GM13977 (cell line): ENCODE results near the gene SNRNP27.

Experiments used
- DNase-seq: peaks from one replicate; pipeline ENCODE4 v3.0.0; 2012; ENCODE audit warnings: low spot score
- in situ Hi-C: fragments of 300-500 bp; cut with MboI; formaldehyde crosslinking; loops from one replicate; pipeline ENCODE4 v1.12.0; 2022; ENCODE audit warnings: low sequenced_read_pairs, low pct_unique_long_range_greater_than_20kb, mixed read lengths, inconsistent platforms; ENCODE audit not compliant: unreplicated experiment
- TF ChIP-seq, protein P1 (sequence below): IDR thresholded peaks from 2 replicates; pipeline ENCODE4 v1.5.1; 2012; ENCODE audit warnings: mild to moderate bottlenecking, control low read depth; ENCODE audit not compliant: insufficient read depth; ENCODE audit errors: extremely low read depth, missing control alignments

The SNRNP27 gene

DNA sequence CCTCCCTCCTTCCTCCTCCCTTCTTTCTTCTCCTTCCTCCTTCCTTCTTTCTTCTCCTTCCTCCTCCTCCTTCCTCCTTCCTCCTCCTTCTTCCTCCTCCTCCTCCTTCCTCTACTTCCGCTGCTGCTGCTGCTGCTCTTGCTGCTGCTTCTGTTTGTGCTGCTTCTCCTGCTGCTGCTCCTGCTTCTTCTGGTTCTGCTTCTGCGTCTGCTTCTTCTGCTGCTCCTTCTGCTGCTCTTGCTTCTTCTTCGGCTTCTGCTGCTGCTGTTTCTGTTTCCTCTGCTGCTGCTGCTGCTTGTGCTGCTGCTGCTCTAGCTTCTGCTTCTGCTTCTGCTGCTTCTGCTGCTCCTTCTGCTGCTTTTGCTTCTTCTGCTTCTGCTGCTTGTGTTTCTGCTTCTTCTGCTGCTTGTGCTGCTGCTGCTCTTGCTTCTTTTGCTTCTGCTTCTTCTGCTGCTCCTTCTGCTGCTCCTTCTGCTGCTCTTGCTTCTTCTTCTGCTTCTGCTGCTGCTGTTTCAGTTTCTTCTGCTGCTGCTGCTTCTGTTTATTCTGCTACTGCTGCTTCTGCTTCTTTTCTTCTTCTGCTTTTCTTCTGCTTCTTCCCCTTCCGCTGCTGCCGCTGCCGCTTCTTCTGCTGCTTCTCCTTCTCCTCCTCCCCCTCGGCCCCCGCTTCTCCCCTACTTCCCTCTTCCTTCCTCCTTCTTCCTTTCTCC lies 8.6 kb downstream of the SNRNP27 start:
- in situ Hi-C loops: loop anchor here (10.0 to 25.0 kb wide), 3 partner anchors 178 to 735 kb away; partner anchors contain the start of gene SNRPG

GRCh38 chr2:69907216-69907615 lies 13.5 kb downstream of the SNRNP27 start:
- TF ChIP-seq, protein P1, sequence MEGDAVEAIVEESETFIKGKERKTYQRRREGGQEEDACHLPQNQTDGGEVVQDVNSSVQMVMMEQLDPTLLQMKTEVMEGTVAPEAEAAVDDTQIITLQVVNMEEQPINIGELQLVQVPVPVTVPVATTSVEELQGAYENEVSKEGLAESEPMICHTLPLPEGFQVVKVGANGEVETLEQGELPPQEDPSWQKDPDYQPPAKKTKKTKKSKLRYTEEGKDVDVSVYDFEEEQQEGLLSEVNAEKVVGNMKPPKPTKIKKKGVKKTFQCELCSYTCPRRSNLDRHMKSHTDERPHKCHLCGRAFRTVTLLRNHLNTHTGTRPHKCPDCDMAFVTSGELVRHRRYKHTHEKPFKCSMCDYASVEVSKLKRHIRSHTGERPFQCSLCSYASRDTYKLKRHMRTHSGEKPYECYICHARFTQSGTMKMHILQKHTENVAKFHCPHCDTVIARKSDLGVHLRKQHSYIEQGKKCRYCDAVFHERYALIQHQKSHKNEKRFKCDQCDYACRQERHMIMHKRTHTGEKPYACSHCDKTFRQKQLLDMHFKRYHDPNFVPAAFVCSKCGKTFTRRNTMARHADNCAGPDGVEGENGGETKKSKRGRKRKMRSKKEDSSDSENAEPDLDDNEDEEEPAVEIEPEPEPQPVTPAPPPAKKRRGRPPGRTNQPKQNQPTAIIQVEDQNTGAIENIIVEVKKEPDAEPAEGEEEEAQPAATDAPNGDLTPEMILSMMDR: no peak
- in situ Hi-C loops: loop anchor here (10.0 to 25.0 kb wide), 3 partner anchors 182 to 730 kb away; partner anchors contain the start of gene SNRPG

More for the DNA sequence above, 8.6 kb downstream of the SNRNP27 start:
- TF ChIP-seq, protein P1: no peak
- no peak for DNase-seq

GRCh38 chr2:69911985-69912563 lies 18.3 kb downstream of the SNRNP27 start:
- in situ Hi-C loops: loop anchor here (10.0 to 25.0 kb wide), 4 partner anchors 153 to 725 kb away; partner anchors contain the start of gene SNRPG

More at GRCh38 chr2:69907216-69907615, 13.5 kb downstream of the SNRNP27 start:
- DNase-seq: no peak

GRCh38 chr2:69914164-69914949 lies 20.6 kb downstream of the SNRNP27 start:
- in situ Hi-C loops: loop anchor here (10.0 to 25.0 kb wide), 4 partner anchors 150 to 723 kb away; partner anchors contain the start of gene SNRPG
- peak; percentile 98 for DNase-seq
- TF ChIP-seq, protein P1: peak; percentile 53

More at GRCh38 chr2:69911985-69912563, 18.3 kb downstream of the SNRNP27 start:
- DNase-seq: no peak
- TF ChIP-seq, protein P1: peak; percentile 45

DNA sequence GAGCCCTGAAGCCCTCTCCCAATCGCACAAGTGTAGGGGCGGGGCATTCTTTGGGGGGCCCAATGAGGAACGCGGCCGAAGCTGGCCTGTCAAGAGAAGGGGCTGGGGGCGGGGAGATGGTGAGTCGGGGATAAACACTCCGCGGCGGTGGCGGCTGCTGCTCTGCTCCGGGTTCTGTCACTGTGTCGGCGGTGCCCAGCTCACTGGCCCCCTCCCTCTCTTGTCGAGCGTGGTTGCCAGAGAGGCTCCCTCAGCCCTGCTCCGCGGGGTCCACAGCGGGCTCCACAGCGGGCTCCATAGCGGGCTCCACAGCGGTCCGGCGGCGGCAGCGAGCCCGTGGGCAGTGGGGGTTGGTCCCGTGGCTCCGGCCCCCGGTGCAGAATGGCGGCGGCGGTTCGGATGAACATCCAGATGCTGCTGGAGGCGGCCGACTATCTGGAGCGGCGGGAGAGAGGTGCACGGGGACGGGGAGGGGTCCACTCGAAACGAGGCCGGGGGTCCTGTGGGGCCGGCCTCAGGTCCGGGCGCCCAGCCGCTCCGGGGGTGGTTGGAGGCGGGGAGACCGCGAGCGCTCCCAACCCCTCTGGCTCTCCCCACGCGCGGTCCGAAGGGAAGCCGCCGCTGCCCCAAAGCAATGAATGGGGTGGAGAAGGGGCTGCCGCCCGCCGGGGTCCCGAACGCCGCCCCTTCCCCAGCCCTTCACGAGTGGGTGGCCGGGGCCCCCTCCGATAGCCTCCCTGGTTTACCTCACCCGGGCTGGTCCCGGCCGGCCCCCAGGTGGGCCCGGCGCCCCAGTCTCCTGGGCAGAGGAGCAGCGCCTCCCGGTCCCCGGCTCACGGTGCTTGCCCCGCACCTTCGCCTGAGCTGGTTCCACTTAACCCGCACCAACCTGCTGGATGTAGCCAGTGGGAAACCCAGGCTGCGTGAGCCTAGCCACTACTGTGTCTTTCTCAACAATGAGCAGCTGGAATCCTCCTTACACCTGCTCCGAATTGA lies 21.5 kb downstream of the SNRNP27 start, which contains the start of gene MXD1:
TSS of gene MXD1 (plus strand) at position 160 of the 996 bp plus-strand sequence. CDS start at position 382, 222 bp downstream.
- in situ Hi-C loops: loop anchor here (10.0 to 25.0 kb wide), 4 partner anchors 150 to 722 kb away; partner anchors contain the start of gene SNRPG
- no peak for DNase-seq

More for the DNA sequence above, 21.5 kb downstream of the SNRNP27 start, which contains the start of gene MXD1:
- TF ChIP-seq, protein P1: no peak
